AML-193 (cell line): ENCODE measurements around the gene NRDE2.

Experiments used
- DNase-seq, 2 experiments: peaks; one replicate each; lab custom pipeline; 2025; lab: John Stamatoyannopoulos, UW

Gene NRDE2

DNA sequence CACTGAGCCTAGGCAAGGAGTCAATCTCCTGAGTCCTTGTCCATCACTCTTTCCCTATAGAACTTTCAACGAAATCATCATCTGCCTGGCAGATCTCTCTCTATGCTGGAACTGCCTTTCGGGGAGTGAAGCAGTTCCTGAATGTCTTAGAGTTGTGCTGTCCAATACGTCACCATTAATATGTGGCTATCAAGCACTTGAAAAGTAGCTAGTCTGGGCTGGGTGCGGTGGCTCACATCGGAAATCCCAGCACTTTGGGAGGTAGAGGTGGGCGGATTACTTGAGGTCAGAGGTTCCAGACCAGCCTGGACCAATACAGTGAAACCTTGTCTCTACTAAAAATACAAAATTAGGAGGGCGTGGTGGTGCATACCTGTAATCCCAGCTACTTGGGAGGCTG, 35.1 kb downstream of the NRDE2 start:
- no peak for DNase-seq

DNA sequence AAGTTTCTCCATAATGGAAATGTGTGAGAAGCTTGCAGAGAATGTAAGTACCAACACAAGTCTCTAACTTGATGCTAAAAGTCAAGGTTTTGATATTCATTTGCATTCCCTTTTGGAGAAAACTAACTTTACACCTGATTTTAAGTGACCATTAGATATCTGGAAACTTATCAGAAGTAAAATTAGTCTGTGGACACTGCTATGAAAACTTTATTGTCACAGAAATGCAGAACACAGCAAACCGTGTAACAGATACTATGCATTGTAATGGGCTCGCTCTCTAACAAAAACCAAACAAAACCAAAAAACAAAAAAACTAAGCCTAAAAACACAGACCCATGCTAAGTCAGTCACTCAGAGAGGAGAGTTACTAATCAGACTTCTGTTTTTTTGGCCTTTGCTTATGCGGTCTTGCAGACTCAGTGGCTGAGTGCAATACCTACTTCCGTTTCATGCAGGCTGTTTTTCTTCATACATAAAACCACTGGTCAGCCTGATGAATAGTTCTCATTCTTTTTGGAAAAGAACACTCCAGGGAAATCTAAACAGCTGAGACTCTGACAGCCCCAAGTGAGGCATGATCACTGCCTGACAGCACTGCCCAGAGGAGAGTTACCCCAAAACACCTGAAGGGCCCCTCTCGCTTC, 35.7 kb downstream of the NRDE2 start:
- peak; percentile 61 to 63 for DNase-seq

DNA sequence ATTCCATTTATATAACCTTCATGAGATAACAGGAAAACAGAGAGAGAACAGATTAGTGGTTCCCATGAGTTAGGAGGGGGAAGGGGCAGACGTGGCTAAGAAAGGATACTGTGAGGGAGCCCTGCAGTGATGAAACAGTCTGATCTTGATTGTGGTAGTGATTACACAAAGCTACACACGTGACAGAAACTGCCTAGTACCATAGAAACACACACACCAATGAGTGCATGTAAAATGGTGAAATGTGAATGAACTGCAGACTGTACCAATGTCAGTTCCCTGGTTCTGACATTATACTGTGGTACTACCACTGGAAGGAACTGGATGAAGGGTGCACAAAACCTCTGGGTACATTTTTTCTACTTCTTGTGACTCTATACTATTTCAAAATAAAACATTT, 36.9 kb downstream of the NRDE2 start:
- peak; percentile 63 to 72 for DNase-seq

DNA sequence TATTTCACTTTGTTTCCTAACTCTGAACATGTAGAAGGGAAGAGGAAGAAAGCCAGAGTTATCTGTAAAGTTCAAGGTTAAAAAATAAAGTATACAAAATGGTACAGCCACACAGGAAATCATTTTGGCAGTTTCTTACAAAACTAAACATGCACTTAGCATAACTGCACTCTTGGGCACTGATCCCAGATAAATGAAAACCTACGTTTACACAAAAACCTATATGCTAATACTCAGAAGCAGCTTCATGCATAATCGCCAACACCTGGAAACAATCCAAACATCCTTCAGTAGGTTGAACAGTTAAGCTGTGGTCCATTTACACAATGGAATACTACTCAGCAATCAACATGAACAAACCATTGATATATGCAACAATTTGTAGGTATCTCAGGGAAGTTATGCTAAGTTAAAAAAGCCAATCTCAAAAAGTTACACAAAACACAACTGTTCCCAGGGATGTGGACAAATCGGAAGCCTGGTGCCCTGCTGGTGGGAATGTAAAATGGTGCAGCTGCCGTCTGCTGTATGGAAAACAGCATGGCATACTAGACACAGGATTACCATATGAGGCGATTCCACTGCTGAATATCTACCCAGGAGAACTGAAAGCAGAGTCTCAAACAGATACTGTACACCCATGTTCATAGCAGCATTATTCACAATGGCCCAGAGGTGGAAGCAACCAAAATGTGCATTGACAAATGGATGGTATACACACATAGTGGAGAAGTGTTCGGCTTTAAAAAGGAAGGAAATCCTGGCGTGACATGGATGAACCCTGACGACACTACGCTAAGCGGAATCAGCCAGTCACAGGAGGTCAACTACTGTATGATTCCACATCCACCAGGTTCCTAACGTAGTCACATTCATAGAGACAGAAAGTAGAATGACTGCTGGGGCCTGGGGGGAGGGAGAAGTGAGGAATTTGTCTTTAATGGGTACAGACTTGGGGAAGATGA, 37.7 kb downstream of the NRDE2 start:
- no peak for DNase-seq

DNA sequence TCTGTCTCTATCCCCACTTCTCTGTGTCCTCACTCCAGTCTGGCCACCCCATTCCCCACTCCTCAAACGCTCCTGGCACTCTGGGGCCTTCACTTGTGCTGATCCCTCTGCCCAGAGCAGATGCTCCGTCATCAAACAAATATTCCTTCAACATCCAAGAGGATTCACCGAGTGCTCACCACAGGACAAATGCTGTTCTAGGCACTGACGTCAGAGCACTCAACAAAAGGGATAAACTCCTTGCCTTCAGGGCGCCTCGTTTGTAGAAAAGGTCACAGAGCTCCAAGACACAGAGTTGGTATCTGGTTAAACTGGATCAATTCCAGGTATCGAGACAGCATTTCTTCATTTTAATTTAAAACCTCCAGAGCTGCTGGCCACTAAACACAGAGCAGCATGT, 40.0 kb downstream of the NRDE2 start:
- no peak for DNase-seq

DNA sequence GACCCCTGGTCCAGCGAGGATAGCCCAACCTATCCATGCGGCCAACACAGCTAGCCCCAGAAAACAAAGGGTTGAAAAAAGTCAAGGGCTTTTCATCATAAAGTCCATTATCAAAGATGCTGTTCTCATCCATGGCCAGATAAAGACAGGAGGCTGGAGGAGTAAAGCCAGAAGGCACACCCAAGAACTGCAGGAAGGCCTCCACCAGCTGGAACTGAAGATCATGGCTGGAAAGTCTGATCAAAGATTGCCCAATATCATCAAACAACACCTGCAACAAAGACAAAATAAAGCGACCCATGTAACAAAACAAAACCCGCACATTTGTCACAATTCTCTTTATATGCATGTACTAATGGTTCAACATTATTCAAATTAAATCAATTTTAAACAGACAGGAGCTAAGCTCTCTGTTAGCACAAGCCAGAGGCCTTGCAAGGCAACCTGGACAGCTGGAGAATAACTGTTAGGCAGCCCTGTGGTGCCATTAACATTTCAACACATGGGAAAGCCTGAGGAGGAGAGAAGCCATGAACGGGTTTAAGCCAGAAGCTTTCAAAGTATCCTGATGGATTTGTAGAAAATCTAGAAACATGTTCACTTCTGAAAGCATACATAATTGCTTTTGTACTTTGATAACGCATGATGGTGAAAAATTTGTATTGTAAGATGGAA, 41.3 kb downstream of the NRDE2 start:
- DNase-seq = no peak

DNA sequence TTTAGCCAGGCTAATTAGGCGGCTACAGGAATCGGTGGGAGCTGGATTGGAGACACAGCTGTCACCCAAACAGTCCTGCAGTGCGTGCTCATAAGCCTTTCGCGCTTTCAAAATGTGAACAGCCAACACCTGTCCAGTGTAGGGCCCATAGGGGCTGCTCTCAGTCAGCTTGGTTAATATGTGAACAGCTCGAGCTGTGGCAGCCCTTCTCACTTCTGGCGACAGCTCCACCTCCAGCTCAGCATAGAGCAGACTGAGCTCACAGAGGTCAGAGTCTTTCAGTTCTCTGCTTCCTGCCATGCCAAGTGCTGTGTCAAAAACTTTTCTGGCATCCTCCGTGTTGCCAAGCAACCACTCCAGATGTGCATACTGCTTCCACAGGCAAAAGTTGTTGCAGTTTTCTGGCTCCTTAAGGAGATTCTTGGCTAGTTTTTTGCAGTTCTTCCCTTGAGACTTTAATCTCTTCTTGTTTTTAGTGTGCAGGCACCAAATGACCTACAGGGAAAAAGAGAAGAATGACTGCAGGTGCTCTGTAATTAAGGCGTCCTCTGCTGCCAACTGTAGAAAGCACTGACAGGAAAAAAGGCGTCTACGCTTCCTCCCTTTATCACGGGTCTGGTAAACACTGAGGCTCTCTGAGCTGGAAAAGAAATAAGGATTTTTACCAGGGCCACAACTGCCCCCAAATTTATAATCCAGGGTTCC, 42.9 kb downstream of the NRDE2 start:
- no peak for DNase-seq

DNA sequence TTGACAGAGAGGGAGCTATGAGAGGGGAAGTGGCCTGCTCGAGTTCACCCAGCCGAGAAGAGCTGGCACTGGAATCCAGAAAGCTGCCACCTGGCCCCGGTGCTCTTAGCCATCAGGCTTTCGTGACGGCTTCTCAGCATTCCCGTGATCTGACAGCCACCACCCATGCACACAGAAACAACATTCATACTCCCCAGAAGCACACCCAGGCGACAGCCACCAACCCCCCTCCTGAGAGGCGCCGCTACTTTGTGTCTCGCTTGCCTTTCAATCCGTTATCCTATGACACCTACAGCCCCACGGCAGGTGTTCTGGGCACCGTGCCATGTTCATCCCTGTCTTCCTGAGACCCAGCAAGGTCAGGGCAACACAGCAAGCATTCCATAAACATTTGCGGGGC, 44.0 kb downstream of the NRDE2 start:
- no peak for DNase-seq

DNA sequence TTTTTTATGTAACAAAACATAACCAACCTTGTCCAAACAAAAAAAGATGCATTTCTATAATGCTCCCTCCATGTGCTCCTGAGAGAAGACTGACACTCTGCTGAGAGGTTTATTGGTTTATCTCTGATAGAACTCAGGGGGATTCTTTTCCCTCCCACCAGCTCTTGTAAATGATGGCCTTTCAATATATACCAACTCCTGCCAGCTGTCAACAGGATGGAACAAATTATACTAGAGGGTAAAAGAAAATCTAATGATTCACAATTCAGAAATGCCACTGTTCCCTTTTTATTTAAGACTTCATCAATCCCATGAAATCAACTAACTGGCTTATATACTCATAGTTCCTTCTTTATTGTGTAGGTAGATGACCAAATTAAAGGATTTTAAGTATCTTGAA, 50.0 kb downstream of the NRDE2 start:
- DNase-seq = no peak

DNA sequence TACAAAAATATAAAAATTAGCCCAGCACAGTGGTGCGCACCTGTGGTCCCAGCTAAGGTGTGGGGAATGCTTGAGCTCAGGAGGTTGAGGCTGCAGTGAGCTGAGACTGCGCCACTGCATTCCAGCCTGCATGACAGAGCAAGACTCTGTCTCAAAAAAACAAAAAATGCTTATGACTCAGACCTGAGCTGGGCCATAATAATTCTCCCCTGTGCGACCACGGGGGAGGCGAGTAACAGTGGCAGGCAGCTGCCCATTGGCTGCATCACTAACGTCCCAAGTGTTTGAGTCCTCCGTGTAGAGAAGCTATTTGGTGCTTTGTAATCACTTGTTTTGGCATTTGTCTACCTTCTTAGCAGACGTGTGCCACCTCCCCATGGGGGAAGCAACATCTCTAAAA, 50.5 kb downstream of the NRDE2 start:
- no peak for DNase-seq

DNA sequence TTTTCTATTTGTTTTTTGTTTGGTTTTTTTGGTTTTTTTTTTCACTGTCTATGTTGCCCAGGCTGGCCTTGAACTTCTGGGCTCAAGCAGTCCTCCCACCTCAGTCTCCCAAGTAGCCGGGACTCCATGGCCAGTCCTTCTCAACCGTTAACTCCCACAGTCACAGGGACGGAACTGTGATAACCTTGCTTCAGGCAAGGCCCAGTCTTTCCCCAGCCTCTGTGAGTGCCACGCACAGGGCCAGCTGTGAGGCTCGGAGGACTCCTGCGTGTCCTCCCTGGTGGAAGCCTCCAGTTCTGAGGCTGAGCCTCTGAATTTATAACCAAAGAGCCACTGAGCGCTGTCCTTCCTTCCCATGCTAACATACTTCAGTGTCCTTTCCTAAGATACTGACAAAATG, 51.6 kb downstream of the NRDE2 start:
- no peak for DNase-seq

DNA sequence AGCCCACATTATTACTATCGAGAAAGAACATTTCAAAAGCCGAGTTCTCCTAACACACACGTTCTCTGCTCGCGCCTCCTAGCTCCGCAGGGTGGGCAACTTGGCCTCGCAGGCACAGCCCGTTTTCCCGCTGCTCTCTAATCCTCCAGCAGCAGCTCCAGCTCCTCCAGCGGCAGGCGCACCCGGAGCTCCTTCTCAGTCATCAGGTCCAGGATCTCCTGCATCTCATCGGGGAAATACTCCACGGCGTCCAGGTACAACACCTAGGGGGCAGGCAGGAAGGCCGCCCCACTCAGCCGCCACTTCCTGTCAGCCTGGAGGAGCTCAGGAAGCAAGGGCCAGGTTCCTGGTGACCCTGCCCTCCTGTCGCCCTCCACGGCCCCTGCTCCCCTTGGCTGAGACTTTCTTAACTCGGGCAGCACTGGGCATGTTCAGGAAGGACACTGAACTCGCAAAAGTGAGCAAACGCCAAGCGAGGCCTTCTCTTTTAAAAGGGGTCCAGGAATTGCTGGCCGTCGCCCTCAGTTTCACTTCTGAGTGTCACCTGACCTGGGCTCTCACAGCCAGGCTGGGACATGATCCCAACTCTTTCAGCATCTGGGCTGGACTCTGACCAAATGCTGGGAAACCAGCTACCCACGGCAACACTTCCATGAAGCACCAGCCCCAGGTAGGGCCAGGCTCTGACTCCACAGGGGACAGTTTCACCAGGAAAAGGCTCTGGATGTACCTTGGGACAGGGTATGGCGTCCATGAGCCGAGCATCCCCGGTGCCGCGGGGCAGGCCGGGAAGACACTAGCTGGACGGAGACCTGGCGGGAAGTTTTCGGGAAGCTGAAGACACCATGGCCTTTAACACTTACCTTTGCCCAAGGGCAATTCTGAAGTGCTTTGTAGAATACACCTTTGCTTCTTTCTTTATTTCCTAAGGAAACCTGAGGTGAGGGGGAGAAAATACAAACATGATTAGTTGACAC, 53.3 kb downstream of the NRDE2 start:
- no peak for DNase-seq

DNA sequence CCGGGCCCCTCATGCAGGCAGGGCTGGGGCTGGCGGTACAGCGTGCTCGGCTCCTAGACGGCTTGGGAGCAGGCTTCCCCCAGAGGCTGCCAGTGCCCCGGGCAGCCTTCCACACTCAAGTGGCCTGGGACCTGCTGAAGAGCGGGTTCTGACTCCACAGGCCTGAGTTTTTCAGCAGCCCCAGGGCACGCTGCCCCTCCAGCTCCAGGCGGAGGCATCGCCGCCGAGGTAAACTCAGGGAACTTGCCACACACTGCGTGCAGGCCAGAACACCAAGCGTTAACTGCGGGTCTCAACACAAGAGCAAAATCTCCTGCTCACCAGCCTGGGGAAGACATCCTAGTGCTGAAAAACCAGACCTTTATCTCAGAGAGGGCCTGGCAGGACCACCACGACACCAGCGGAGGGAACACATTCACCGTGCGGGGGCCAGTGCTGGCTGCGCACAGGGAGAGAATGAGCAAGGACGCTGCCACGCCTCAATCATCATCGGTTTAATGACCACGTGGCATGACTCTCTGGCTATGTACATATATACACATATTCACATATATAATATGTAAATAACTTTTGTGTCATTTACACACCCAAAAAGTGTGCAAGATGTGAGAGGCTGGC, 54.1 kb downstream of the NRDE2 start:
- no peak for DNase-seq

DNA sequence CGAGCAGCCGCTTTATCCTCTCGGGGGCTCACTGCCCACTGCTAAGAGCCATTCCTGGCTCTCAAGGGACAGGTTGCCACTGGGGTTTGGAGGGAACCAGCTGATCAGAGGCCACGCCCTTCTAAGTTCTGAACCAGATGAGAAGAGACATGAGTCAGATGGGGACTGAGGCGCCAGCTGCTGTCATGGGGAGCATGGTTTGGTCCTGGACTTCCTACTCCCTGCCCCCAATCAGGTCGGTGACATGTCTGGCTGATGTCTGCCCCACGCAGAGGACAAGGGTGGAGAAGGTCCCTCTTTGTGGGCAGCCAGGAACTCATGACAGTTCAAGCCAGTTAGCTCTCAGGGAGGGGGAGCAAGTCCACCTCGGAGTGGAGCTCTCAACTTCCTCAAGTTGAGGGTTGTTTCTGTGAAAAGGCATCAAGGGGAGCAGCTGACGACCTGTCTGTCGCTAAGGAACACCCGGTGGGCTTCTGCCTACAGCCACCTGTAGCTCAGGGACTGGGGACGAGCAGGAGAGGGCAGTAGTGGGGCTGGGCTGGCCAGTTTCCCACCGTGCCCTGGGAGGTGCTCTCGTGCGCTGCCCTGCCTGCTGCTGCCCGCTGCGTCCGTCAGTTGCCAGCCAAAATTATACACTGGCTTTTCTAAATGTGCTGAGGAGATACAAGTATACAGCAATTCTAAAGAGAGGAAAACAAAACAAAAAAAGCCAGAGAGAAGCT, 54.9 kb downstream of the NRDE2 start:
- DNase-seq = no peak

DNA sequence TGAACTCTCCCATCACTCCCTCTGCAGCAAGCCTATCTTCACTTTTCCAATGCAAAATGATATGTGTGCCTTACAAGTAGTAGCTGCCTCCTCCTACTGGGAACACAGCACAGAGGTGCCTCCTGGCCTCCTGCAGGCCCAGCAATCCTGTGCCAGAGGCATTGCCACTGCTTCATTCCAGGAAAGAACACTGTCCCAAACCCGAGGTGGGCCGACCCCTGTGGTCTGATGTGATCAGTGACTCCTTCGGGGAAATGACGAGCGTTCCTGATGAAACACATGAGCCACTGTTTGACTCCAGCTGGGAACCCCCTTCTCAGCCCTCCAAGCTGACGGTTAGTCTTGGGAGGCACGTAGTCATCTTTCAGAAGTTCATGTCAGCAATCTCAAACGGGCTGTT, 55.9 kb downstream of the NRDE2 start:
- no peak for DNase-seq

DNA sequence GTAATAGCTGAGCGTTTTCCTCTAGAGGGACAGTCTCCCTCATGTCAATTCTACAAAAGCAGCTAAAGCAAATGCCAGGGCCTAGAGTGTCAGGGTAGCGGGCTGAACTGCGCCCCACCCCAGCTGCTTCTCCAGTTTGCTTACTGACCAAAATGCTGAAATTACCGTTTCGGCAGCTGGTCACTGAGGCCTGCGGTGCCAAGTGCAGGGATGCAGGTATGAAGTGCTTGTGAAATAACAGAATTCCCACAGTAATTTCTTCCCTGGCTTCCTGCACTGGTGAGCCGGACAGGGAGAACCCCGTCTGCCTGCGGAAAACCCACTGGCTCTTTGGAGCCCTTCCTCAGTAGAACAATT, 56.3 kb downstream of the NRDE2 start:
- no peak for DNase-seq

DNA sequence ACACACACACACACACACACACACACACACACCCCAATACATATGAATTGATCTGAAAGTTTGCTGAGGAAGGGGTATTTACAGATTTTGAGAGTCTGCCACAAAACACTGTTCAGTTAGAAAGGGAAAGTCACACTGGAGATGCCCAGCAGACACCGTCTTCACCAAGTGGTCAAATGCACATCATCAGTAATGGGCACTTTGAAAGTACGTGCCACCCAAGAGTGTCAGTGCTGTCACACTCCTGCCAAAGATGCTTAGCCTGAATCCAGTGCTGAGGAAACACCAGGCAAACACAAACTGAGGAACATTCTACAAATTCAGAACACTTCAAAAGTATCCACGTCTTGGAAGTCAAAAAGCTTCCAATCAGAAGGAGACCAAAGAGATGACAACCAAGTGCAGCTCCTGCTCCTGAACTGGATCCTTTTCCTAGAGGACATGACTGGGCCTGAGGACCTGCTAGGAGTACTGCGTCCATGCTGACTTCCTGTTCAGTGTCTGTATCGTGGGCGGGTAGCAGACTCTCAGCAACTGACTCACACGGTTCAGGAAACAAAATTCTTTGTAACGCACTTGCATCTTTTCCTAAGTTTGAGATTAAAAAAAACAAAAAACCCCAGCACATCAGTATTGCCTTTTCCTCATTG, 56.8 kb downstream of the NRDE2 start:
- no peak for DNase-seq

DNA sequence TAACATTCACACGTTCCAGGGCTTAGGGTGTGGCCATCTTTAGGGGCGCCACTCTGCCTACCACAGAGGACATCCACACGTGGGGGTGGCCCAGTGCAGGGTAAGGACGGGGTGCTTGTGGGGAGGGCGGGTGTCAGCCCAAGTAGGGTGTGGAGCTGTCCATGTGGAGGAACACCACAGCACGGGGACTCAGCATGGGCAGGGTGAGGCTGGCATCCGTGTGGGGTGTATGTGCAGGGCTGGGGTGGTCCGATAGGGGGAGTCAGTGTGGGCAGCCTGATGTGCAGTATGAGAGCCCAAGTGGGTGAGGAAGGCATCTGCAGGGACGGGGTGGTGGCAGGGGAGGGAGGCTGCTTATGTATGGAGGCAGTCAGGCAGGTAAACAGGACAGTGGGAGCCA, 57.7 kb downstream of the NRDE2 start:
- no peak for DNase-seq

DNA sequence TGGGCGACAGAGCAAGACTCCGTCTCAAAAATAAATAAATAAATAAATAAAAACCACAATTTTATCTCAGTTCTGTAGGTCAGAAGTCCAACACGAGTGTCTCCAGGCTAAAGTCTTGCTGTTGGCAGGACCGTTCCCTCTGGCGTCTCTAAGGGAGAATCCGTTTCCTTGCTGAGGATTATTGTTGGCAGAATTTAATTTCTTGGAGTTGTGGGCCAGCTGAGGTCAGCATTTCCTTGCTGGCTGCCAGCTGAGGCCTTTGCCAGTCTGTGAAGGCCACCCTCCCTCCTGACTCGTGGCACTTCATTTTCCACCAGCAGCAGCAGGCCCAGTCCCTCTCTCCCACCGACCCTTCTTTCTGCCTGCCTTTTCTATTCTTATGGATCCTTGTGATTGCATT, 58.2 kb downstream of the NRDE2 start:
- DNase-seq = no peak

DNA sequence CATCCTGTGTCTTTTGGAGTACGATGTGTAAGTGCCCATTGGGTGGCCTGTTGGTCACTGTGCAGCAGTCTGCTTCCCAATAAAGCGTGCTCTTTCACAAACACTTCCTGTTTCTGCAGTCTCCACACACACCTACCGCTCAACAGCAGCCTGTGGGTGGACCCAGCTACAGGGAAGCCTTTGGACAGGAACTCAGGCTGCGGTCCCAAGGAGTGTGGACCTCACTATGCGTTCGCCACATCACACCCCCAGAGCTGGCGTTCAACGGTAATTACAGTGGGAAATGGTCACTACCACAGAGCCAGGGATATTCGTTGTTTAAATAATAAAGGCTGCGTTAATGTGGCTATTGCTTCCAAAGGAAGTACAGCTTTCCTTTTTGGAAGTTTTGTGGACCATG, 59.2 kb downstream of the NRDE2 start:
- peak in 1 of 2 experiments; percentile 5 for DNase-seq
